Dermis microvascular lymphatic vessel endothelial cell (primary cell): ENCODE results near the gene ITGB6. TPM values are rescaled to one million over a fixed set of nuclear protein-coding genes. Genes with fewer than 3 reads are reported as not detected.

Experiments used
- DNase-seq, 2 donors: peaks; one replicate each; pipeline versions ENCODE4 v3.0.0 to v3.0.0-alpha.2; 2010; ENCODE audit warnings: low read depth in 2 of 2
- total RNA-seq: library from RNA; depleted of rRNA; stranded (reverse); fragments of >200 nt; gene quantifications from 2 replicates; pipeline ENCODE4 v1.2.1, GENCODE V29; 2014

The ITGB6 gene
- not detected in 2 replicates for total RNA-seq

- DNase-seq, result no peak
Measured at GRCh38 chr2:160199683-160200389, at the start of gene ITGB6. Gene ITGB6, minus strand, starts transcription at chr2:160200272. Its CDS starts 209 bp downstream, at chr2:160200063.

GRCh38 chr2:160247296-160248035, 47.4 kb upstream of the ITGB6 start:
- DNase-seq, result no peak

- DNase-seq, result no peak
Measured at GRCh38 chr2:160246356-160246755, 46.3 kb upstream of the ITGB6 start.

GRCh38 chr2:160245614-160246155, 45.6 kb upstream of the ITGB6 start:
- DNase-seq, result no peak

GRCh38 chr2:160242893-160243564, 43.0 kb upstream of the ITGB6 start:
- DNase-seq, result no peak

GRCh38 chr2:160241251-160242137, 41.4 kb upstream of the ITGB6 start:
- peak in 1 of 2 donors; percentile 94 for DNase-seq

- DNase-seq, result no peak
Measured at GRCh38 chr2:160239436-160239835, 39.4 kb upstream of the ITGB6 start.

- DNase-seq, result no peak
Measured at GRCh38 chr2:160238392-160238791, 38.3 kb upstream of the ITGB6 start.

GRCh38 chr2:160232905-160233475, 32.9 kb upstream of the ITGB6 start:
- DNase-seq, result no peak

- peak in 1 of 2 donors; percentile 69 for DNase-seq
Measured at GRCh38 chr2:160229591-160229990, 29.5 kb upstream of the ITGB6 start.

- DNase-seq, result peak in 1 of 2 donors; percentile 82
Measured at GRCh38 chr2:160228141-160228917, 28.3 kb upstream of the ITGB6 start.

- DNase-seq, result peak in 1 of 2 donors; percentile 86
Measured at GRCh38 chr2:160227293-160227915, 27.3 kb upstream of the ITGB6 start.

GRCh38 chr2:160226367-160226766, 26.3 kb upstream of the ITGB6 start:
- no peak for DNase-seq

- no peak for DNase-seq
Measured at GRCh38 chr2:160225722-160226121, 25.6 kb upstream of the ITGB6 start.

- no peak for DNase-seq
Measured at GRCh38 chr2:160224507-160224906, 24.4 kb upstream of the ITGB6 start.

GRCh38 chr2:160224060-160224459, 24.0 kb upstream of the ITGB6 start:
- DNase-seq, result peak in 1 of 2 donors; percentile 92

- no peak for DNase-seq
Measured at GRCh38 chr2:160223560-160223959, 23.5 kb upstream of the ITGB6 start.

GRCh38 chr2:160222546-160223283, 22.6 kb upstream of the ITGB6 start:
- DNase-seq, result no peak
